ENCODE results near the gene HBA2. TPM values are rescaled to one million over a fixed set of nuclear protein-coding genes. Genes with fewer than 3 reads are reported as not detected.

The HBA2 gene
- total and polyA plus RNA-seq, 9 of the 15 experiments (the other 6 are each of a cell fraction or from before 2014, with no cell fraction given), result 40.4 to 853 (median 286) TPM

- TF ChIP-seq NUFIP1 (IDR thresholded peaks at IDR 0.05; ENCODE audit: partially characterized antibody), result no peak
- no peak for TF ChIP-seq CCNT2 (IDR thresholded peaks at IDR 0.05; ENCODE audit: borderline replicate concordance, extremely low read depth, insufficient read length, low read depth, low read length)
- TF ChIP-seq ZNF57 (CRISPR knock-in tag; IDR thresholded peaks at IDR 0.05), result no peak
- TF ChIP-seq, protein P1, sequence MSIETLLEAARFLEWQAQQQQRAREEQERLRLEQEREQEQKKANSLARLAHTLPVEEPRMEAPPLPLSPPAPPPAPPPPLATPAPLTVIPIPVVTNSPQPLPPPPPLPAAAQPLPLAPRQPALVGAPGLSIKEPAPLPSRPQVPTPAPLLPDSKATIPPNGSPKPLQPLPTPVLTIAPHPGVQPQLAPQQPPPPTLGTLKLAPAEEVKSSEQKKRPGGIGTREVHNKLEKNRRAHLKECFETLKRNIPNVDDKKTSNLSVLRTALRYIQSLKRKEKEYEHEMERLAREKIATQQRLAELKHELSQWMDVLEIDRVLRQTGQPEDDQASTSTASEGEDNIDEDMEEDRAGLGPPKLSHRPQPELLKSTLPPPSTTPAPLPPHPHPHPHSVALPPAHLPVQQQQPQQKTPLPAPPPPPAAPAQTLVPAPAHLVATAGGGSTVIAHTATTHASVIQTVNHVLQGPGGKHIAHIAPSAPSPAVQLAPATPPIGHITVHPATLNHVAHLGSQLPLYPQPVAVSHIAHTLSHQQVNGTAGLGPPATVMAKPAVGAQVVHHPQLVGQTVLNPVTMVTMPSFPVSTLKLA (conservative IDR thresholded peaks at IDR 0.05), result no peak
- no peak for TF ChIP-seq ZNF717 (CRISPR knock-in tag; IDR thresholded peaks at IDR 0.05)
- TF ChIP-seq KAT2B (IDR thresholded peaks at IDR 0.05; ENCODE audit: low read depth, low read length), result no peak
- TF ChIP-seq TCF3 (CRISPR knock-in tag; IDR thresholded peaks at IDR 0.05), result peak; percentile 86
- TF ChIP-seq MTA2 (IDR thresholded peaks at IDR 0.05; ENCODE audit: low read depth), result peak; percentile 17; the same call in 1 of the 2 replicates
- no peak; the same call in 1 of the 2 replicates for TF ChIP-seq CHAMP1 (IDR thresholded peaks at IDR 0.05)
- TF ChIP-seq ILF3 (IDR thresholded peaks at IDR 0.05; ENCODE audit: borderline replicate concordance), result no peak
- TF ChIP-seq ASH1L (IDR thresholded peaks at IDR 0.05; ENCODE audit: borderline replicate concordance, low read depth, partially characterized antibody), result no peak
- TF ChIP-seq, protein P2, sequence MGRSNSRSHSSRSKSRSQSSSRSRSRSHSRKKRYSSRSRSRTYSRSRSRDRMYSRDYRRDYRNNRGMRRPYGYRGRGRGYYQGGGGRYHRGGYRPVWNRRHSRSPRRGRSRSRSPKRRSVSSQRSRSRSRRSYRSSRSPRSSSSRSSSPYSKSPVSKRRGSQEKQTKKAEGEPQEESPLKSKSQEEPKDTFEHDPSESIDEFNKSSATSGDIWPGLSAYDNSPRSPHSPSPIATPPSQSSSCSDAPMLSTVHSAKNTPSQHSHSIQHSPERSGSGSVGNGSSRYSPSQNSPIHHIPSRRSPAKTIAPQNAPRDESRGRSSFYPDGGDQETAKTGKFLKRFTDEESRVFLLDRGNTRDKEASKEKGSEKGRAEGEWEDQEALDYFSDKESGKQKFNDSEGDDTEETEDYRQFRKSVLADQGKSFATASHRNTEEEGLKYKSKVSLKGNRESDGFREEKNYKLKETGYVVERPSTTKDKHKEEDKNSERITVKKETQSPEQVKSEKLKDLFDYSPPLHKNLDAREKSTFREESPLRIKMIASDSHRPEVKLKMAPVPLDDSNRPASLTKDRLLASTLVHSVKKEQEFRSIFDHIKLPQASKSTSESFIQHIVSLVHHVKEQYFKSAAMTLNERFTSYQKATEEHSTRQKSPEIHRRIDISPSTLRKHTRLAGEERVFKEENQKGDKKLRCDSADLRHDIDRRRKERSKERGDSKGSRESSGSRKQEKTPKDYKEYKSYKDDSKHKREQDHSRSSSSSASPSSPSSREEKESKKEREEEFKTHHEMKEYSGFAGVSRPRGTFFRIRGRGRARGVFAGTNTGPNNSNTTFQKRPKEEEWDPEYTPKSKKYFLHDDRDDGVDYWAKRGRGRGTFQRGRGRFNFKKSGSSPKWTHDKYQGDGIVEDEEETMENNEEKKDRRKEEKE (IDR thresholded peaks at IDR 0.05; ENCODE audit: borderline replicate concordance in 1 of 2, control insufficient read depth in 1 of 2, low read depth in 2 of 2, low read length in 1 of 2), result no peak
- TF ChIP-seq DIDO1 (tag; IDR thresholded peaks at IDR 0.05; ENCODE audit: low read depth), result no peak
- TF ChIP-seq, protein P3, sequence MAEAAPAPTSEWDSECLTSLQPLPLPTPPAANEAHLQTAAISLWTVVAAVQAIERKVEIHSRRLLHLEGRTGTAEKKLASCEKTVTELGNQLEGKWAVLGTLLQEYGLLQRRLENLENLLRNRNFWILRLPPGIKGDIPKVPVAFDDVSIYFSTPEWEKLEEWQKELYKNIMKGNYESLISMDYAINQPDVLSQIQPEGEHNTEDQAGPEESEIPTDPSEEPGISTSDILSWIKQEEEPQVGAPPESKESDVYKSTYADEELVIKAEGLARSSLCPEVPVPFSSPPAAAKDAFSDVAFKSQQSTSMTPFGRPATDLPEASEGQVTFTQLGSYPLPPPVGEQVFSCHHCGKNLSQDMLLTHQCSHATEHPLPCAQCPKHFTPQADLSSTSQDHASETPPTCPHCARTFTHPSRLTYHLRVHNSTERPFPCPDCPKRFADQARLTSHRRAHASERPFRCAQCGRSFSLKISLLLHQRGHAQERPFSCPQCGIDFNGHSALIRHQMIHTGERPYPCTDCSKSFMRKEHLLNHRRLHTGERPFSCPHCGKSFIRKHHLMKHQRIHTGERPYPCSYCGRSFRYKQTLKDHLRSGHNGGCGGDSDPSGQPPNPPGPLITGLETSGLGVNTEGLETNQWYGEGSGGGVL (CRISPR knock-in tag; IDR thresholded peaks at IDR 0.05), result no peak
- no peak for TF ChIP-seq ZNF23 (CRISPR knock-in tag; IDR thresholded peaks at IDR 0.05)
- no peak for TF ChIP-seq ZNF445 (CRISPR knock-in tag; IDR thresholded peaks at IDR 0.05; ENCODE audit: low read depth)
- TF ChIP-seq POLR2A (conservative IDR thresholded peaks at IDR 0.05), result no peak
- 0 out of 2 replicates have a peak, but pooled peaks have one; percentile 21 for TF ChIP-seq ZNF384 (IDR thresholded peaks at IDR 0.05; ENCODE audit: low read depth, low read length)
- TF ChIP-seq ZNF263 (CRISPR knock-in tag; IDR thresholded peaks at IDR 0.05; ENCODE audit: borderline replicate concordance), result no peak
- no peak for TF ChIP-seq ZNF24 (IDR thresholded peaks at IDR 0.05)
- no peak for TF ChIP-seq TAF15 (IDR thresholded peaks at IDR 0.05; ENCODE audit: low read depth, low read length)
Observed at GRCh38 chr16:144797-145252, 27.9 kb upstream of the HBA2 start (continued).
